Superior temporal gyrus (tissue), 1 donor: Measurements from ENCODE around the gene RELB.

ENCODE experiments used
- DNase-seq: peaks from one replicate; pipeline ENCODE4 v3.0.0-alpha.2; 2016; ENCODE audit errors: extremely low spot score

RELB gene

DNA sequence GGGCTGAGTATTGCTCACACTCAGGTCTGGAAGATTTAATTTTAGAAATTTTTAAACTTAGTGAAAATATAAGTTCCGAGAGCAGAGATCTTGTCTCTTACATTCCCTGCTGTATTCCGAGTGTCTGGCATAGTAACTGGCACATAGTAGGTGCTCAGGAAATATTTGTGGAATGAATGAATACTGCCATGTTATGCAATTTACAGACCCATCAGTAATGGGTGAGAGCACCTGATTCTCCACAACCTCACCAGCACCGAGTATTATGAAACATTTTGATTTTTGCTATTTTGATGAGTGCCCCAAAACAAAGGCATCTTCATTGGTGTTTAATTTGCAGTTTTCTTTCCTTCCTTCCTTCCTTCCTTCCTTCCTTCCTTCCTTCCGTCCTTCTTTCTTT lies 21.8 kb downstream of the RELB start:
- no peak for DNase-seq

DNA sequence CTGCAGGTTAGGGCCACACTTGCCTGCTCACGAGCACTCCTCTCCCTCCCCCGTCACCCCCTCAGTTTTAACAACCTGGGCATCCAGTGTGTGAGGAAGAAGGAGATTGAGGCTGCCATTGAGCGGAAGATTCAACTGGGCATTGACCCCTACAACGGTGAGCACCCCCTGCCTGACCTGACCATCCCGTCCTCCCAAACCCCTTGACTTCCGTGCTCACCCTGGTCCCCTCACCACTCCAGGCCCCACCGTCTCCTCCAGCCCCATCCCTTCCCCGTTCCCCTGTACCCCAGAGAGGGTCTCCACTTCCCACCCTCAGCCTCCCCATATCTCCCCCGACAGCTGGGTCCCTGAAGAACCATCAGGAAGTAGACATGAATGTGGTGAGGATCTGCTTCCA lies 24.0 kb downstream of the RELB start:
- DNase-seq: no peak

DNA sequence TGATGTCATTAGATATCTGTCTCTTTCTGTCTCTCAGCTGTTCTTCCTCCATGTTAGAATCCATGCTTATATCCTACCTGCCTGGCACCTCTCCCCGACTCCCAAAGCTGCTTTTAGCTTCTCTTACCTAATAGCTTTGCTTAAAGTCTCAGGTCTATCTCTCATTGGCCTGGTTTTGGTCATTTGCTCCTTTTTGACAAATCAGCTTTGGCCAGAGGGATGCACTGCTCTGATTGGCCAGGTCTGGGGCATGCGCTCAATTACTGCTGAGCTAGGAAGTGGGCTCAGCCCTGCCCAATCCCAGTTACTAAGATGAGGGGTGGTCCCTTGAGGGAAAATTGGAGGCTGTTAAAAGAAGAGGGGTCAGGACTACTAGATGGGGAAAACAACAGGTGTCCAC lies 26.1 kb downstream of the RELB start:
- DNase-seq: no peak

DNA sequence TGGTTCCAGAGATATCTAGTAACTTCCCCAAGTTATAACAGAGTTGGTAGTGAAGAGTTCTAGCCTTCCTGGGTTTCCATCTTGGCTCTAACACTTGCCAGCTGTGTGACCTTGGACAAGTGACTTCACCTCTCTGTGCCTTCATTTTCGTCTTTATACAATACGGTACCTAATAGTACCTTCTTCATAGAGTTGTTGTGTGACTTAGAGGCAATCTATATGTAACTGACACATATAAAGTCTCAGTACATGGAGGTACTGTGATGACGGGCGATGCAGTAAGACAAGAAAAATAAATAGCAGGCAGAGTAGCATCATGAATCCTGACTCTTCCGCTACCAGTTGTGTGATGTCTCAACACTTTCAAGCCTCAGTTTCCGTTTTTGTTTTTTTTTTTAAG lies 29.6 kb downstream of the RELB start:
- DNase-seq: no peak

DNA sequence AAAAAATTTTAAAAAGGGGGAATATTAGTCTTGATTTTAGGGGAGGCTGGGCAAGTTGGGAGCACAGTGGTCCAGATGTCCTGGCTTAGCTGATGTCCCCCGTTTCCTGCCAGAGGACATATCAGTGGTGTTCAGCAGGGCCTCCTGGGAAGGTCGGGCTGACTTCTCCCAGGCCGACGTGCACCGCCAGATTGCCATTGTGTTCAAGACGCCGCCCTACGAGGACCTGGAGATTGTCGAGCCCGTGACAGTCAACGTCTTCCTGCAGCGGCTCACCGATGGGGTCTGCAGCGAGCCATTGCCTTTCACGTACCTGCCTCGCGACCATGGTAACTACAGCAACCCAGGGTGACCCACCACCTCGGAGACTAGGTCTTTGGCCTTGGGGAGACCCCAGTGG lies 31.2 kb downstream of the RELB start:
- DNase-seq: no peak

DNA sequence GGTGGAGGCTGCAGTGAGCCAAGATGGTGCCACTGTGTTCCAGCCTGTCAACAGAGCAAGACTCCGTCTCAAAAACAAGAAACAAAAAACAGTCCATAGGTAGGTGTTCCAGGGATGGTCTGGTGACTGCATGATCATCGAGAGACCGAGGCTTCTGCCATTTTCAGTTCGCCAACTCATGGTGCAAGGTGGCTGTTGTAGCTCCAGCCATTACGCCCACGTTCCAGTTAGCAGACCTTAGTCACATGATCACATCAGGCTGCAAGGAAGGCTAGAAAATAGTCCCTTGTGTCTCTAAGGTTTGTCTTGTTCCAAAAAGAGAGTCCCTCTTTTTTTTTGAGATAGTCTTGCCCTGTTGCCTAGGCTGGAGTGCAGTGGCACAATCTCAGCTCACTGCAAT lies 34.5 kb downstream of the RELB start:
- no peak for DNase-seq

DNA sequence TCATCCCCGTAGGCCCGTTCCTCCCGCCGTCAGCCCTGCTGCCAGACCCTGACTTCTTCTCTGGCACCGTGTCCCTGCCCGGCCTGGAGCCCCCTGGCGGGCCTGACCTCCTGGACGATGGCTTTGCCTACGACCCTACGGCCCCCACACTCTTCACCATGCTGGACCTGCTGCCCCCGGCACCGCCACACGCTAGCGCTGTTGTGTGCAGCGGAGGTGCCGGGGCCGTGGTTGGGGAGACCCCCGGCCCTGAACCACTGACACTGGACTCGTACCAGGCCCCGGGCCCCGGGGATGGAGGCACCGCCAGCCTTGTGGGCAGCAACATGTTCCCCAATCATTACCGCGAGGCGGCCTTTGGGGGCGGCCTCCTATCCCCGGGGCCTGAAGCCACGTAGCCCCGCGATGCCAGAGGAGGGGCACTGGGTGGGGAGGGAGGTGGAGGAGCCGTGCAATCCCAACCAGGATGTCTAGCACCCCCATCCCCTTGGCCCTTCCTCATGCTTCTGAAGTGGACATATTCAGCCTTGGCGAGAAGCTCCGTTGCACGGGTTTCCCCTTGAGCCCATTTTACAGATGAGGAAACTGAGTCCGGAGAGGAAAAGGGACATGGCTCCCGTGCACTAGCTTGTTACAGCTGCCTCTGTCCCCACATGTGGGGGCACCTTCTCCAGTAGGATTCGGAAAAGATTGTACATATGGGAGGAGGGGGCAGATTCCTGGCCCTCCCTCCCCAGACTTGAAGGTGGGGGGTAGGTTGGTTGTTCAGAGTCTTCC lies 36.3 kb downstream of the RELB start:
- no peak for DNase-seq

DNA sequence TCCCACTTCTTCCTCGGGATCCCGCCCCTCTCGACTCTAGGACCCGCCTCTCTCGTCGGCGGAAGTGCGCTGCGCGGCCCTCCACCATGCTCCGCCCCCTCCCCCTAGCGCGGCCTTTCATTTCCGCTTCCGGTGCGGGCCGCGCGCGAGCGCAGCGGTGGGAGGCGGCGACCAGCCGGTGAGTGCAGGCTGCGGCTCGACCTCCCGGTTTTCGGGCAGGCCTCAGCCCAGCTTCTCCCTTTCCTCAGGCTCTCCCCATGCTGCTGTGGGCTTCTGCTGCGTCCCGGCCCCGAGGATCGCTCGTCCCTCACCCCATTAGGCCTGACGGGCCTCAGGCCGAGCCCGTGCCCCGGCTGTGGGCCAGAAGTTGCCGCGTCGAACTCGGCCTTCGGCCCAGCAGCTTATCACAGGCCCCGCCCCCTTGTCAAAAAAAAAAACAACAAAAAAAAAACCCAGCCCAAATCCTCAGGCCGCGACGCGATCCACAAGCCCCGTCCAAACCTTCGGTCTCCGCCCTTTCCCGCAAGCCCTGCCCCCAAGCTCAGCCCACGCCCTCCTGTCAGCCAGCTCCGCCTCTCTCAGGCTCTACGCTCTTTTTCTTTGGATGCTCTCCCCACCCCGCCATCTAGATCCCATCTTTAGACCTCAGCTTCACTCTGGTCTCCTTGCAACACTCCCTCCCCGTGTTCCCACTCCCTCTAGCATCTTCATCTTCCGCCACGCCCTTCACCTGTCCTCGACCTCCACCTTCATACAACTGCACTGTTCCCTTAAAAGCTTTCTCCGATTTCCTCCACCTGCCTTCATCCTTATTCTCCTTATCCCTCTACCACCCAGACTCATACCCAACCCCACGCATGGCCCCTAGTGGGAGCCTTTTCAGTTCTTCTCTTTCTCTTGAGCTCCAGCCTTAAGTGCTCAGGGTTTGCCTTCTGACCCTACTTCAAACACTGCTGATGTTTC lies 37.9 kb downstream of the RELB start, which contains the start of gene CLASRP:
CLASRP (plus strand) TSS at position 115 of the 963 bp plus-strand sequence. CDS start 1,168 bp downstream, outside the sequence.
- DNase-seq: peak; percentile 91

DNA sequence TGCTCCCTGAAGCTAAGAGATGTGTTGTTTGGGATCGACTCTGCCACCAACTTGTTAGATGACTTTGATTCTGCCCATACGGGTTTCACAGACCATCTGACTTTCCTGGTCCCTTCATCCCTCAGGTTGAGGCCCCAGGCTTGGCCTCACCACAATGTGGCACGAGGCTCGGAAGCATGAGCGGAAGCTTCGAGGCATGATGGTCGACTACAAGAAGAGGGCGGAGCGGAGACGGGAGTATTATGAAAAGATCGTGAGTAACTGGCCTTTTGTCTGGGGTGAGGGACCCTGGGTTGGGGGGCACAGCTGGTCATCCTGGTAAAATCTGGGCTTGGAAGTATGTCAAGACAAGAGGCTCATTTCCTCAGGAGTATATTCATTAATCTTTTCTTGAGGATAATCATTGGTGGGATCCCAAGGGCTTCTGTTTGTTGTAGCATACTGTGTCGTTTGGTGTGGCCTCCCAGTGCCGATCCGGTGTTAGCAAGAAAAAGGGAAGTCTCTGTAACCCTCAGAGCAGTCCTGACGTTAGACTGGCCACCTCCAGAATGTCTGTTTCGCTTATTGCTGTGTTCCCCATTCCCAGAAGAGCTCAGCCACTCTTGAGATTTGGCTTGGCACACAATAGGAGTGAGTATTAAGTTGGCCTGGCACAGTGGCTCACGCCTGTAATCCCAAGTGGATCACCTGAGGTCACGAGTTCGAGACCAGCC lies 39.0 kb downstream of the RELB start:
- no peak for DNase-seq

DNA sequence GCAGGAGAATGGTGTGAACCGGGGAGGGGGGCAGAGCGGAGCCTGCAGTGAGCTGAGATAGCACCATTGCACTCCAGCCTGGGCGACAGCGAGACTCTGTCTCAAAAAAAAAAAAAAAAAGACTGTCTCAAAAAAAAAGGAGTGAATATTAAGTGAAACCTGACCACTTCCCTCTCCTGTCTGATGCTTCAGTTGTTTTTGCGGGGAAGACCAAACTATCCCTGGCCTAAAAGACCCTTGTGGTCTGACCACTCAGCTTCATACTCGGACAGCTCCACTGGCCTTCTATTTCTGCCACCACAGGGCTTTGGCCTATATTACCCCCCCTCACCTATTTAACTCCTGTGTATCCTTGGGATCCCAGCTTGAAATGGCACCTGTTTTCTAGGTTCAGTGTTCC lies 39.9 kb downstream of the RELB start:
- no peak for DNase-seq

DNA sequence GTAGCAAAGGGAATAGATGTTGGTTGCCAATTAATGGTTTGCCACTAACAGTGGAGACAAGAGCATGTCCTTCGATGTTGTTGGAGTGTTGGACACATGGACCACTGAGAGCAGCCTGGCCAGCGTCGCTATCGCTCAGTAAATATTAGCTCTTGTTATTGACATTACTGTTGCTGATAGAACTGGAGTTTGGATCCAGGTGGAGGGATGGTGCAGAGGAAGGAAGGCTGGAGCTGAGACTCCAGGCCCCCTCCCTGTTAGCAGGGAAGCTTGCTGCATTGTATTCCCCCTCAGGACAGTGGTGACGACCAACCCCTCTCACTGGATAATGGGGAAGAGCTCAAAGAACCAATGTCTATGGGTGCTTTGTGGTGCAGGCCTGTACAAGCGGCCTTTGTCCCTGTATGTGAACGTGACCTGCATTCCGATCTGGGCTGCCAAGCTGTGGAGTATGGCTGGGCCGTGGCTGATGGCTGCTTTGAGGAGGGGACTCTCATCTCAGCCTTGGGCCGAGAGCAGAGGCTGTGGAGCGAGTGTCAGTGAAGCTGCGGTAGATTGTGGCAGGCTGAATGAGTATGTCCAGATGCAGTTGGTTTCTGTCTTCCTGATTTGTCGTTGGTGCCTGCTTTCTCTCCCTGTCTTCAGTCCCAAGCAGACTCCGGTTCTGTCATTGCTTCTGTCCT lies 44.5 kb downstream of the RELB start:
- DNase-seq: peak; percentile 96

DNA sequence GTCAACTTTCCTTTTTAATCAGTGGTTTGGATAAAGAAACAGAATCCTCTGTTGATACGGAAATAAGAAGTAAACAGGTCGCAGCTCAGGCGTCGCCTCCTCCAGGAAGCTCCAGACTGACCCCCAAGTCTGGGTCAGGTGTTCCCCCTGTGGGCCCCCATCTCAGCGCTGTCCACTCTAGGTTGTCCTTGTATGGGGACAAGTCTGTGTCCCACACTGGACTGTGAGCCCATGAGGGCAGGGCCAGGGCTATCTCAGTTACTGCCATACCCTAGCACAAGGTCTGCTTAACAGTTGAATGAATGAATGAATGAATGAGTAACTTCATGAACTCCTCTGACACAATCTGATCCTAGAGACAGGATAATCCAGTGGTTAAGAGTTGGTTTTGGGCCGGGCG lies 45.1 kb downstream of the RELB start:
- no peak for DNase-seq

DNA sequence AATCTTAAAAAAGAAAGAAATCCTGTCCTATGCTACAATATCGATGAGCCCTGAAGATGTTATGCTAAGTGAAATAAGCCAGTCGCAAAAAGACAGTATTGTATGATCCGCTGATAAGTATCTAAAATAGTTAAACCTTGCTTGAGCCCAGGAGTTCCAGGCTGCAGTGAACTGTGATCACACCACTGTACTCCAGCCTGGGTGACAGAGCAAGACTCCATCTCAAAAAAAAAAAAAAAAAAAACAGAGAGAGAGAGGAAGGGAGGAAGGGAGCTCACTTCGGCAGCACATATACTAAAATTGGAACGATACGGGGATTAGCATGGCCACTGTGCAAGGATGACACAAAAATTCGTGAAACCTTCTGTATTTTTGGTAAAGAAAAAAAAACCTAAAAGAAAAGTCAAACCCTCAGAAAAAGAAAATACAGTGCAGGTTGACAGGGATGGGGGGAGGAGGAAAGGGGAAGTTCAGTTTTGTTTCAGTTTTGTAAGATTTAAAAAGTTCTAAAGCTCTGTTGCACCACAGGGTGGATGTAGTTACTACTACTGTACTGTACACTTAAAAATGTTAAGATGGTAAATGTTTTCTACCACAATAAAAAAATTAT lies 46.0 kb downstream of the RELB start:
- DNase-seq: peak; percentile 20

DNA sequence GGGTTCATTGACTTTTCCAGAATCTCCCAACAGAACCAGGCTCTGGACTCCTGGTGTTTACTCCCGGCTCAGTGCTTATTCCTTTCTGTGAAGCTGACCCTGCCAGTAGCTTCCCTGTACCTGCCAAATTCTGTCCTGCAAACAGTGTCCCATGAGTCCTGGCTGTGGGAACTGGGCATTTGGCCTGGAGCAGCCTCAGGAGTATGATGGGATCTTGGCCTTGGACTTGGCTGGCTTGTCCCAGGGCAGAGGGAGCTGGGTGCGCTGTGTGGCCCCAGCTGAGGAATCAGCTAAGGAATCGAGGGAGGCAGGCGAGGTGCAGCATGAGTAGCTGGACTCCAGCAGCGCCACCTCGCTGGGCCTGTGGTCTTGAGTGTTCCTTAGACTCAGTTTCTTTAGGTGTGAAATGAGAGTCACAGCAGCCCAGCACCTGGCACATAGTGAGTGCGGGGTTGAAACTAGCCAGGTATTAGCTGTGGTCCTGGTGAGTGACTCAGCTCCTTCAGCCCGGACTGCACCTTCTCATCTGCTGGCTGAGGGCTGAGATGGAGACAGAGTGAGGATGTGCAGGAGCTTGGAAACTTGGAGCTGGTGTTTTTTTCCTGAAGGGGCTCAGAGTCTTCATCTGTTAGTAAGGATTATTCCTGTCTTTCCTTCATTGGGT lies 47.9 kb downstream of the RELB start:
- DNase-seq: peak; percentile 17

DNA sequence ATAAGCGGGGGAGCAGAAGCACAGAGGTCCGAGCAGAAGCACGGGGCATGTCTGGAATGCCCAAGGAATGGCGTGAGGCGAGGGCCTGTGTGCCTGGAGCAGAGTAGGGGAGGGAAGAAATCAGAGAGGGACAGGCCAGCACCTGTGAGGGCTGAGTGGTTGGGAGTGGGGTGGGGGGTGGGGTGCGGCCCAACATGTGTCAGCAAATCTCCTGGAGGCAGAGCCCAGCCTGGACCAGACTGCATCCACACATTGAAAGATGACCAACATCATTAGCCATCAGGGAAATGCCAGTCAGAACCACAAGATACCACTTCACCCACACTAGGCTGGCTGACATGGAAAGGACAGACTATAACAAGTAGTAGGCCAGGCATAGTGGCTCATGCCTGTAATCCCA lies 48.8 kb downstream of the RELB start:
- DNase-seq: no peak

DNA sequence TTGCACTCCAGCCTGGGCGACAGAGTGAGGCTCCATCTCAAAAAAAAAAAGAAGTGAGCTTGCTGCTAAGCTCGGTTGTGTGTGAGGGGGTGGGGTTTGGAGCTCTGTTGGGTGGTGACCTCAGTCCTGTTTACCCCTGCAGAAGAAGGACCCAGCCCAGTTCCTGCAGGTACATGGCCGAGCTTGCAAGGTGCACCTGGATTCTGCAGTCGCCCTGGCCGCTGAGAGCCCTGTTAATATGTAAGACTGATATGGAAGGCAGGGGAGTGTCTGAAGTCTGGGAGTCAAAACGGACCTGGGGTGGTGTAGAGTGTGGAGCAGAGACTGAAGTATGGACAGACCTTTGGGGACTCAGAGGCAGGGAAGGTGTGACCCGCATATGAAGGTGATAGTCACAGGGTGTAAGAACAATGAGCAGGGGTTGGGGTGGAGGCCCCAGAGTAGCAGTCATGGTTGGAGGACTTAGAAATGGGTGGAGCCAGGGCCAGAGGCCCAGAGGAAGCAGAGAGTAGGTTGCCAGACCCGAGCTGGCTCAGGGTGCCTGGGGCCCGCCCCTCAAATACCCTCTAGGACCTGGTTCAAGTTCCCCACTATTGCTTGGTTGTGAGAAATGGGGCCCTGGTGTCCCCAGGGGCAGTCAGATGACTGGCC lies 50.8 kb downstream of the RELB start:
- DNase-seq: no peak

DNA sequence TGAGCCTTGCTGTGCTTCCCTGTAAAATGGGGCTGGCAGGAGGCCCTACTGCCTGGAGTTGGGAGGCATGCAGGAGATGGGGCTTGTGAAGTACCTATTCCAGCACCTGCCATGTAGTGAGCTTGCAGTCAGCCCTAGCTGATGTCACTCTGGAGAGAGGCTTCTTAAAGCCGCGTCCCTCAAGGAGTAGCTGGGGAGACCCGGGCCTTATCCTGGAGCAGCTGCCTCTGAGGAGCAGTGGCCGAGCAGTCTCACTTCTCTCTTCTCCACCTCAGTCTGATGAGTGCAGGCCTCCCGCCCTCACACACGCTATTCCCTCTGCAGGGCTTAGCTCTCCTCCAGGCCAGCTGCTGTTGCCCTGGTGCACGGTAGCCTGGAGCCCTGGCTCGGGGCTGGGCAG lies 55.6 kb downstream of the RELB start:
- DNase-seq: no peak

DNA sequence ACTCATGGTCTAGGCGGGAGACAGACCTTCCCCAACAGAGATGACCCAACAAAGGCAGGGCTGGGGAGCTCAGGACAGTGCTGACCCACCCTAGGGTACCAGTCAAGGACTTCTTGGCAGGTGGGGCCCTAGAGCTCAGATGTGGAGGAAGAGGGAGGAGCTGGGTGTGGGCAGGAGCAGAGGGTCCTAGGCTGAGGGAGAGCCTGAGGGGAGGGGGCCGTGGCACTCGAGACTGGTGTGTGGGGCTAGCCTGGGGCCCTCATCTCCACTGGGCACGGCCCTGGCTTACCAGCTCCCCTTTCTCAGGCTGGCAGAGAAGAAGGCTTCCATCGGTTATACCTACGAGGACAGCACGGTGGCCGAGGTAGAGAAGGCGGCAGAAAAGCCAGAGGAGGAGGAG lies 56.2 kb downstream of the RELB start:
- no peak for DNase-seq

DNA sequence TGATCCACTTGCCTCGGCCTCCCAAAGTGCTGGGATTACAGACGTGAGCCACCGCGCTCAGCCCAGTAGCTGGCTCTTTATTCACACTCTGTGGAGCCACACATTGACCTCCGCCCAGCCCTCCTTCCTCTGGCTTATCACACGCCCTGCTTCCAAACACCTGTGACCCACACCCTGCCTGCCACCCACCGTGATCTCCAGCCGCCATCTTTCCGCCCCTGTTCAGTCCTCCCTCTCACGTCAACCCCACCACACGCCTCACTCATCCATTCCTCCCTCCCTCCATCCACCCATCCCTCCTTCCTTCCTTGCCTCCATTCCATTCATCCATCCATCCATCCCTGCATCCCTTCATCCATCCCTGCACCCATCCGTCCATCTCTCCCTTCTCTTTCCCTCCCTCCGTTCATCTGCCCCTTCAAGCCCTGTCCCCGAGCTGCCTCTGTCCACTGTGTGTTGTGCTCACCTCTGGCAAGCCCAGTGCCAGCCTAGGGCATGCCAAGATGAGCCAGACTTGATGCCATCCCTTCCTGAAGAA lies 57.4 kb downstream of the RELB start:
- DNase-seq: no peak
